ENCODE data around the gene VPS4A.

DNA sequence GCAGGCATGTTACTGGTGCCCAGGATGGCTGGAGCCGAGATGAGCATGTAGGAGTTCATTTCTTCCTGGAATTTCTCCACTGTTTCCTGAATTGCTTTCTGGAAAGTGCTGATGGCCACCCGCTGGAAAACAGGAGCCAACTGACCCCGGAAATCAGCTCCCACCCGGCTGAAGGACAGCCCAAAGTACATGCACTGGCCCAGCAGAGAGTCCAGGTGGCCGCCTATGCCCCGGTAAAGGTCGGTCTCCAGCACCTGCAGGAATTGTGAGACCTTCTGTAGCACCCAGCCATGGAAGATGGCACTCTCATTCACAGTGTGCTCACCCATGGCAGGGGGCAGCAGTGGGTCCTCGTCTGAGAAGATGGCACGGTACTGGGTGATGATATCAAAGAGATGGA lies 23.5 kb downstream of the VPS4A start:
- TF ChIP-seq POLR2A (IDR thresholded peaks at IDR 0.05): no peak
- TF ChIP-seq, protein P1, sequence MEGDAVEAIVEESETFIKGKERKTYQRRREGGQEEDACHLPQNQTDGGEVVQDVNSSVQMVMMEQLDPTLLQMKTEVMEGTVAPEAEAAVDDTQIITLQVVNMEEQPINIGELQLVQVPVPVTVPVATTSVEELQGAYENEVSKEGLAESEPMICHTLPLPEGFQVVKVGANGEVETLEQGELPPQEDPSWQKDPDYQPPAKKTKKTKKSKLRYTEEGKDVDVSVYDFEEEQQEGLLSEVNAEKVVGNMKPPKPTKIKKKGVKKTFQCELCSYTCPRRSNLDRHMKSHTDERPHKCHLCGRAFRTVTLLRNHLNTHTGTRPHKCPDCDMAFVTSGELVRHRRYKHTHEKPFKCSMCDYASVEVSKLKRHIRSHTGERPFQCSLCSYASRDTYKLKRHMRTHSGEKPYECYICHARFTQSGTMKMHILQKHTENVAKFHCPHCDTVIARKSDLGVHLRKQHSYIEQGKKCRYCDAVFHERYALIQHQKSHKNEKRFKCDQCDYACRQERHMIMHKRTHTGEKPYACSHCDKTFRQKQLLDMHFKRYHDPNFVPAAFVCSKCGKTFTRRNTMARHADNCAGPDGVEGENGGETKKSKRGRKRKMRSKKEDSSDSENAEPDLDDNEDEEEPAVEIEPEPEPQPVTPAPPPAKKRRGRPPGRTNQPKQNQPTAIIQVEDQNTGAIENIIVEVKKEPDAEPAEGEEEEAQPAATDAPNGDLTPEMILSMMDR (IDR thresholded peaks at IDR 0.05): no peak

All from testis (tissue), 2 donors.